SW480 (cell line): Measurements from ENCODE around the gene CHRNG.

Experiments used
- DNase-seq: peaks from one replicate; pipeline ENCODE4 v3.0.0-alpha.2; 2016; ENCODE audit warnings: low spot score

Gene CHRNG

GRCh38 chr2:232505856-232506255 is 33.6 kb upstream of the CHRNG start:
- no peak for DNase-seq

- DNase-seq = no peak
Observed at GRCh38 chr2:232506709-232507108, 32.8 kb upstream of the CHRNG start.

GRCh38 chr2:232508251-232508650 is 31.2 kb upstream of the CHRNG start:
- DNase-seq = no peak

- DNase-seq = no peak
Observed at GRCh38 chr2:232511336-232511890, 28.1 kb upstream of the CHRNG start.

- no peak for DNase-seq
Observed at GRCh38 chr2:232512602-232513001, 26.9 kb upstream of the CHRNG start.

GRCh38 chr2:232513353-232513752 is 26.1 kb upstream of the CHRNG start:
- DNase-seq = no peak

GRCh38 chr2:232515639-232516038 is 23.9 kb upstream of the CHRNG start:
- DNase-seq = no peak

- DNase-seq = no peak
Observed at GRCh38 chr2:232516551-232516950, 22.9 kb upstream of the CHRNG start.

GRCh38 chr2:232518844-232519243 is 20.6 kb upstream of the CHRNG start:
- no peak for DNase-seq

- peak; percentile 13 for DNase-seq
Observed at GRCh38 chr2:232519581-232520438, 19.7 kb upstream of the CHRNG start, which contains the start of gene PRSS56. TSS of gene PRSS56 (plus strand) at chr2:232520388. CDS start at chr2:232520599, 211 bp downstream.

GRCh38 chr2:232520489-232520888 is 19.0 kb upstream of the CHRNG start:
- DNase-seq = no peak

GRCh38 chr2:232521098-232521497 is 18.4 kb upstream of the CHRNG start:
- no peak for DNase-seq

GRCh38 chr2:232521959-232522622 is 17.4 kb upstream of the CHRNG start:
- no peak for DNase-seq

- DNase-seq = no peak
Observed at GRCh38 chr2:232522623-232523401, 16.7 kb upstream of the CHRNG start.

GRCh38 chr2:232523402-232523681 is 16.1 kb upstream of the CHRNG start:
- no peak for DNase-seq

- DNase-seq = peak; percentile 71
Observed at GRCh38 chr2:232523682-232524597, 15.6 kb upstream of the CHRNG start.

- DNase-seq = no peak
Observed at GRCh38 chr2:232524771-232525170, 14.7 kb upstream of the CHRNG start.

GRCh38 chr2:232525199-232525598 is 14.3 kb upstream of the CHRNG start:
- no peak for DNase-seq

- peak; percentile 78 for DNase-seq
Observed at GRCh38 chr2:232525791-232526371, 13.6 kb upstream of the CHRNG start, which contains the start of gene CHRND. TSS of gene CHRND (plus strand) at chr2:232526160. CDS start at chr2:232526216, 56 bp downstream.

- peak; percentile 89 for DNase-seq
Observed at GRCh38 chr2:232526372-232526941, 13.0 kb upstream of the CHRNG start.
